Heart left ventricle (tissue), 16 donors: ENCODE measurements around the gene ITGB3. TPM values are rescaled to one million over a fixed set of nuclear protein-coding genes. Genes with fewer than 3 reads are reported as not detected.
"Not testable (repeated sequence)": the region's sequence is repeated elsewhere in the genome, so short reads cannot be mapped to it uniquely, and the experiment has no call there.

Source experiments
- ATAC-seq, 4 donors: fragments of 200-7000 bp; cut with Tn5 transposase; one replicate each; pipeline ENCODE4 v1.9.1; 2020 to 2022; ENCODE audit warnings: moderate library complexity in 4 of 4, mild to moderate bottlenecking in 3 of 4, moderate number of reproducible peaks in 1 of 4
- DNase-seq, 5 donors: peaks; one replicate each; pipeline ENCODE4 v3.0.0-alpha.2; 2020
- H3K27ac ChIP-seq, 12 donors: fragments of 200-600 bp; sonication (generic) in 4 of 12; one replicate each; pipeline versions ENCODE4 v1.5.0 to v1.8.0; 2016 to 2022; ENCODE audit warnings: mild to moderate bottlenecking in 2 of 12
- H3K27me3 ChIP-seq, 9 donors: fragments of 200-600 bp; sonication (generic) in 2 of 9; one replicate each; pipeline versions ENCODE4 v1.5.1 to v1.8.0; 2016 to 2022; ENCODE audit warnings: mild to moderate bottlenecking in 3 of 9
- H3K36me3 ChIP-seq, 9 donors: fragments of 200-600 bp; sonication (generic) in 2 of 9; one replicate each; pipeline versions ENCODE4 v1.5.0 to v1.8.0; 2018 to 2022; ENCODE audit warnings: mild to moderate bottlenecking in 2 of 9
- H3K4me1 ChIP-seq, 12 donors: fragments of 200-600 bp; sonication (generic) in 4 of 12; one replicate each; pipeline versions ENCODE4 v1.5.0 to v1.8.0; 2016 to 2022; ENCODE audit warnings: mild to moderate bottlenecking in 3 of 12
- H3K4me3 ChIP-seq, 12 donors: fragments of 200-600 bp; sonication (generic) in 4 of 12; one replicate each; pipeline versions ENCODE4 v1.5.0 to v1.8.0; 2017 to 2022; ENCODE audit warnings: mild to moderate bottlenecking in 9 of 12, moderate library complexity in 4 of 12
- H3K9me3 ChIP-seq, 12 donors: fragments of 200-600 bp; sonication (generic) in 4 of 12; one replicate each; pipeline versions ENCODE4 v1.5.0 to v1.8.0; 2016 to 2022; ENCODE audit warnings: mild to moderate bottlenecking in 1 of 12
- CTCF ChIP-seq, 12 donors: fragments of 200-600 bp; sonication (generic) in 4 of 12; IDR thresholded peaks; one replicate each; pipeline versions ENCODE4 v1.5.0 to v1.8.0; 2018 to 2022; ENCODE audit warnings: antibody characterized with exemption in 12 of 12, mild to moderate bottlenecking in 5 of 12
- POLR2A ChIP-seq, 2 donors: fragments of 450-650 bp; IDR thresholded peaks; one replicate each; pipeline ENCODE4 v1.6.1; 2017; ENCODE audit warnings: antibody characterized with exemption in 2 of 2, mild to moderate bottlenecking in 2 of 2, moderate library complexity in 2 of 2
- WGBS, 4 donors: extraction: QIAGEN DNeasy Blood & Tissue Kit in 2 of 4; methylation state at CpG; one replicate each; pipeline versions ENCODE4 v1.1.5 to v1.1.7; 2013 to 2018; 5-methylcytosine and 5-hydroxymethylcytosine counted together
- intact Hi-C, 10 donors: fragments of 100-400 bp; cut with DNase I; formaldehyde crosslinking; loops; one replicate each; pipeline versions ENCODE4 v1.11.1 to v1.14.2; 2022
- polyA plus RNA-seq, 2 donors: library from polyadenylated mRNA; stranded (reverse); fragments of 200-250 nt; gene quantifications; one replicate each; pipeline ENCODE4 v1.2.3, GENCODE V29; 2013
- total RNA-seq, 9 donors: library from RNA; depleted of rRNA in 2 of 9; stranded (reverse); fragments of >200 nt in 2 of 9; fragmentation: NEBNext Ultra II Directional in 3 of 9; extraction: Animal tissue kit (Norgen Biotek cat#: 25700) in 3 of 9; gene quantifications; one replicate each; pipeline versions ENCODE4 v1.1.0 to v1.2.4, GENCODE V29; 2016 to 2023
- donor health status: ischemic (EF 13 %, LVEDD 7.1; RV severe dilation, severe dysfunction).
- donor health status: healthy with polysubstance abuse.
- donor health status: DM: no; HTN: yes; CAD: no.
- donor health status: DM: no; HTN: no; CAD: no.
- donor health status: ischemic (EF 25% LVEDD 6.9; RV normal size, moderate dysfunction).
- donor health status: ischemic (EF 25% LVEDD 5.7; RV mildly dilated, moderate dysfunction).
- donor health status: healthy.
- donor health status: DM: yes; HTN: yes; CAD: no.
- donor health status: ischemic (EF 35%, LVEDD 5.7; RV mildly dilated, moderate dysfunction).
- donor health status: nonischemic (EF 11% LVEDD 7.7; RV severe dilation, severe dysfunction).
- donor health status: DM: yes; HTN: yes; CAD: no.
- donor health status: PGD.
- donor health status: ischemic (EF 29% LVEDD 5.4; RV normal size, mild dysfunction).
- donor health status: nonischemic (EF 23%, LVEDD 6.1; RV moderate dilation, normal function).

Gene ITGB3
- total and polyA plus RNA-seq, 11 donors = 1.3 to 14.8 (median 4.8) TPM

- WGBS, 4 donors = 65 to 77% (median 71%) methylated on average over 4 of the region's 4 CpGs
- Histone ChIP-seq H3K27ac (no peak overlapping the region), H3K9me3 (no peaks in the 10 kb centered on the region), H3K4me3 (no peak overlapping the region), H3K36me3 (no peaks in the 10 kb centered on the region), H3K4me1 (peaks cover 0 to 34% (median 12%) of the 10 kb centered on the region in 12 donors), H3K27me3 (no peaks in the 10 kb centered on the region)
- intact Hi-C loops = no loop called here
- no peak for ATAC-seq
- TF ChIP-seq POLR2A (IDR thresholded peaks at IDR 0.05) (no peak), CTCF (IDR thresholded peaks at IDR 0.05) (no peak)
- DNase-seq = no peak
Observed at GRCh38 chr17:47213540-47213939, 40.1 kb upstream of the ITGB3 start.

- Histone ChIP-seq H3K27ac (no peak overlapping the region), H3K36me3 (no peaks in the 10 kb centered on the region), H3K9me3 (no peaks in the 10 kb centered on the region), H3K27me3 (no peaks in the 10 kb centered on the region), H3K4me3 (no peak overlapping the region), H3K4me1 (peaks cover 0 to 35% (median 21%) of the 10 kb centered on the region in 12 donors)
- intact Hi-C loops = no loop called here
- 81 to 87% (median 83%) methylated on average over 3 of the region's 3 CpGs for WGBS, 4 donors
- TF ChIP-seq CTCF (IDR thresholded peaks at IDR 0.05) = no peak
- no peak for TF ChIP-seq POLR2A (IDR thresholded peaks at IDR 0.05)
- DNase-seq (no peak), ATAC-seq (no peak)
Observed at GRCh38 chr17:47214931-47215330, 38.7 kb upstream of the ITGB3 start.

GRCh38 chr17:47216821-47217220 lies 36.8 kb upstream of the ITGB3 start:
- WGBS, 4 donors = 91 to 97% (median 93%) methylated on average over 4 of the region's 4 CpGs
- ATAC-seq, H3K36me3 ChIP-seq, DNase-seq, intact Hi-C loops, H3K9me3 ChIP-seq, H3K27me3 ChIP-seq, H3K27ac ChIP-seq, H3K4me3 ChIP-seq: not testable (repeated sequence)
- H3K4me1 ChIP-seq = peaks cover 0 to 32% (median 15%) of the 10 kb centered on the region in 12 donors

- H3K4me3 ChIP-seq, intact Hi-C loops, H3K27me3 ChIP-seq, H3K36me3 ChIP-seq, DNase-seq, H3K9me3 ChIP-seq, H3K27ac ChIP-seq: not testable (repeated sequence)
- peak in 1 of 4 donors; percentile 25 for ATAC-seq
- WGBS, 4 donors = 69 to 94% (median 86%) methylated on average over 2 of the region's 2 CpGs
- H3K4me1 ChIP-seq = peaks cover 0 to 32% (median 15%) of the 10 kb centered on the region in 12 donors
Observed at GRCh38 chr17:47217279-47217678, 36.3 kb upstream of the ITGB3 start.

DNA sequence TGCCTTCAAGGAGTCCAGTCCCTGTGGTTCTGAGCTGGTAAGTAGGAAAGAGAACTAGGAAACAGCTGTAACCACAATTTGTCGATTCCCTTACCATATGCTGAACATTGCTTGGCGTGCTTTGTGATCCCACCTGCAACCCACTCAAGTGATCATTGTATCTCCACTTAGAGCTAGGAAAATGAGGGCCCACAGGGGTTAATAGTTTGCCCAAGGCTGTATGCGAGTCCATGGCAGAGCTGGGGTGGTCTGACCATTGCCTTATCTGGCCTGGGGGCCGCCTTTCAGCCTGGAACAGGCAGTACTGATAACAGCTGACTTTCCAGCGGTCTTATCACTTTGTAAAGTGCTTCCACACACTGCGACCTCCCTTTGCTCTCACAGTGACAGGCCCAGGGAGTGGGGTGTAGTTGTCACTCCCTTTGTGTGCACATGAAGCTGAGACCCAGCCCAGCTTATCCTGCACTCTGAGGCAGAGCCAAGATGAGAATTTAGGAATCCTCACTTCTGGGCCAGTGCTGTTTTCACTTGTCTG lies 34.7 kb upstream of the ITGB3 start:
- DNase-seq = no peak
- Histone ChIP-seq H3K27ac (peak overlapping the region in 8 of 12 donors; percentile 2 to 71 (median 30)), H3K4me3 (no peak overlapping the region), H3K27me3 (no peaks in the 10 kb centered on the region), H3K9me3 (no peaks in the 10 kb centered on the region), H3K4me1 (peaks cover 0 to 48% (median 23%) of the 10 kb centered on the region in 12 donors), H3K36me3 (no peaks in the 10 kb centered on the region)
- ATAC-seq = peak; percentile 70 to 87 (median 81)
- TF ChIP-seq CTCF (IDR thresholded peaks at IDR 0.05) = no peak
- TF ChIP-seq POLR2A (IDR thresholded peaks at IDR 0.05) = no peak
- WGBS, 4 donors = 23 to 46% (median 38%) methylated on average over 5 to 6 of the region's 6 CpGs
- intact Hi-C loops = no loop called here
